NCI-H524 treated with DMSO at 0.1 percent for 48 hours (cell line): ENCODE results near the gene FMO1.
"Not testable (repeated sequence)": the region's sequence is repeated elsewhere in the genome, so short reads cannot be mapped to it uniquely, and the experiment has no call there.

Experiments used
- DNase-seq: peaks from one replicate; lab custom pipeline; 2025; lab: John Stamatoyannopoulos, UW

The FMO1 gene

GRCh38 chr1:171236231-171236630, 12.1 kb upstream of the FMO1 start:
- DNase-seq: not testable (repeated sequence)

GRCh38 chr1:171243878-171244277, 4.4 kb upstream of the FMO1 start:
- no peak for DNase-seq

GRCh38 chr1:171245458-171246064, 2.7 kb upstream of the FMO1 start:
- no peak for DNase-seq

GRCh38 chr1:171247501-171247900, 793 bp upstream of the FMO1 start:
- DNase-seq: no peak

- DNase-seq: no peak
Measured at GRCh38 chr1:171248841-171249240, 547 bp downstream of the FMO1 start.

GRCh38 chr1:171250263-171250662, 2.0 kb downstream of the FMO1 start:
- DNase-seq: no peak

- peak; percentile 27 for DNase-seq
Measured at GRCh38 chr1:171251042-171251951, 3.0 kb downstream of the FMO1 start.

GRCh38 chr1:171251952-171252300, 3.6 kb downstream of the FMO1 start:
- DNase-seq: no peak

- DNase-seq: peak; percentile 39
Measured at GRCh38 chr1:171252482-171252881, 4.2 kb downstream of the FMO1 start.

GRCh38 chr1:171254859-171255258, 6.6 kb downstream of the FMO1 start:
- DNase-seq: no peak

- DNase-seq: no peak
Measured at GRCh38 chr1:171256940-171257606, 8.8 kb downstream of the FMO1 start.

GRCh38 chr1:171257607-171258076, 9.3 kb downstream of the FMO1 start:
- DNase-seq: no peak

GRCh38 chr1:171258429-171258828, 10.1 kb downstream of the FMO1 start:
- no peak for DNase-seq

GRCh38 chr1:171258943-171259342, 10.6 kb downstream of the FMO1 start:
- no peak for DNase-seq

- DNase-seq: no peak
Measured at GRCh38 chr1:171261336-171261735, 13.0 kb downstream of the FMO1 start.

GRCh38 chr1:171263901-171264300, 15.6 kb downstream of the FMO1 start:
- DNase-seq: no peak

GRCh38 chr1:171265686-171266085, 17.4 kb downstream of the FMO1 start:
- no peak for DNase-seq

GRCh38 chr1:171266930-171267329, 18.6 kb downstream of the FMO1 start:
- DNase-seq: no peak

GRCh38 chr1:171267391-171267790, 19.1 kb downstream of the FMO1 start:
- DNase-seq: no peak

GRCh38 chr1:171270806-171271205, 22.5 kb downstream of the FMO1 start:
- DNase-seq: no peak

- DNase-seq: no peak
Measured at GRCh38 chr1:171277534-171277933, 29.2 kb downstream of the FMO1 start.

- DNase-seq: no peak
Measured at GRCh38 chr1:171279234-171279633, 30.9 kb downstream of the FMO1 start.

- DNase-seq: no peak
Measured at GRCh38 chr1:171279678-171280077, 31.4 kb downstream of the FMO1 start.
